NCI-H524 treated with DMSO at 0.1 percent for 48 hours (cell line): Measurements from ENCODE around the gene MUC5B.

Source experiments
- DNase-seq: peaks from one replicate; lab custom pipeline; 2025; lab: John Stamatoyannopoulos, UW

The MUC5B gene

GRCh38 chr11:1267441-1268100 lies 44.7 kb downstream of the MUC5B start:
- no peak for DNase-seq

GRCh38 chr11:1269957-1270356 lies 47.1 kb downstream of the MUC5B start:
- DNase-seq: no peak

- DNase-seq: no peak
Measured at GRCh38 chr11:1270476-1270875, 47.6 kb downstream of the MUC5B start.

- DNase-seq: no peak
Measured at GRCh38 chr11:1271002-1271401, 48.1 kb downstream of the MUC5B start.

GRCh38 chr11:1271406-1271805 lies 48.5 kb downstream of the MUC5B start:
- DNase-seq: no peak

- no peak for DNase-seq
Measured at GRCh38 chr11:1271927-1272326, 49.1 kb downstream of the MUC5B start.

- DNase-seq: no peak
Measured at GRCh38 chr11:1272531-1272930, 49.7 kb downstream of the MUC5B start.

- DNase-seq: no peak
Measured at GRCh38 chr11:1274501-1274900, 51.6 kb downstream of the MUC5B start.

GRCh38 chr11:1275021-1275420 lies 52.2 kb downstream of the MUC5B start:
- DNase-seq: no peak

- DNase-seq: no peak
Measured at GRCh38 chr11:1276041-1276790, 53.4 kb downstream of the MUC5B start.

- DNase-seq: no peak
Measured at GRCh38 chr11:1276866-1277615, 54.2 kb downstream of the MUC5B start.

GRCh38 chr11:1277936-1278512 lies 55.2 kb downstream of the MUC5B start:
- DNase-seq: no peak

DNA sequence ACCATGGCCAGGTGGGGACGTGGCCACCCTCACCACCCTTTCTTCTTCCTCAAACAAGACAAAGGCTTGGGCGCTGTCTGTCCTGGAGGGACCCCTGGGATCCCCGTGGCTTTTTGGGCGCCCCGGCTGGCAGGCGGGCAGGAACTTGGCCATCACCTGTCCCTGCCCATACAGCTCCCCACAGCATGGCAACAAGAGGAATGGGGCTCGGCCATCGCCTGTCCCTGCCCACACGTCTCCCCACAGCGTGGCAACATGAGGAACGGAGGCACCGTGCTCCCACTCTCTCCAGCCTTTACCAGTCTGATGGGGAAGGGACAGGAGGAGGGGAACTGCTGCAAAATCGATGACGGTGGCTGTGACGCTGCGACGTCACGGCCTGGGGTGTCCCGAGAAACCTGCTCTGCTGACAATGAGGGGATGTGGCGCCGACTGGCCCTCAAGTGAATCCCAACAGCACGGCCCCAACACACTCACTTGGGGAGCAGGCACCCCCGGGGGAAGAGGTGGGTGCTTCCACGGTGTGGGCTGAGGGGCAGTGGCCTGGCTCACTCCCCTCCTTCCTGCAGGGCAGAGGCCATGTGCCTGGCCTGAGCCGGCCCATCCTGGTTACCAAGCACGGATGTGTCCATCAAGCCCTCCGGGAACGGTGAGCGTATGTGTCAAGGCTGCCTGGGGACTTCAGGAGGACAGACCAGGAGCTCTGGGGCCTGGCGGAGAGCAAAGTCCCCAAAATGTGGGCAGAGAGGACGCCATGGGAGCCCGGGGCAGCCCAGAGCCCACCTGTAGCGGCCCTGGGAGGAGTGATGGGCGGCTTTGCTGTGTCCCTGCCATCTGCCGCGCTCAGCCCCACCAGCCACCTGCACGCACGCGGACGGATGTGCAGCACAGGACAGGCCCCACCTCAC lies 56.2 kb downstream of the MUC5B start:
- no peak for DNase-seq

DNA sequence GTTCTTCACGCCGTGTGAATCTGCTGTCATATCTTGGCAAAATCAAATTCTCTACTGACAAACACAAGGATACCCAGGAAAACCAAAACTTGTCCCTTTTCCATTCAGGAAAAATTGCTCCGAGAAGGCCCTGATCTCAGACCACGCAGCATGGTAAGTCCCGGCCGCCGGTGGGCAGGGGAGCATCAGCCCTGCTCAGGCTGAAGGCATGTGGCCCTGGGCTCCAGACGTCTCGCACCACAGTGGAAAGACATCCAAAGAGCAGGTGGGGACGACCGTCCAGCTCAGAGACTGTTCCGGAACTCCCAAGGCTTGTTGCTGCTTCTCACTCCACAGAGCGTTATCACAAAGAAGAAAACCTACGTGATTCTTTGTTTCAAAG lies 56.8 kb downstream of the MUC5B start:
- DNase-seq: no peak

- no peak for DNase-seq
Measured at GRCh38 chr11:1280116-1281035, 57.5 kb downstream of the MUC5B start.

DNA sequence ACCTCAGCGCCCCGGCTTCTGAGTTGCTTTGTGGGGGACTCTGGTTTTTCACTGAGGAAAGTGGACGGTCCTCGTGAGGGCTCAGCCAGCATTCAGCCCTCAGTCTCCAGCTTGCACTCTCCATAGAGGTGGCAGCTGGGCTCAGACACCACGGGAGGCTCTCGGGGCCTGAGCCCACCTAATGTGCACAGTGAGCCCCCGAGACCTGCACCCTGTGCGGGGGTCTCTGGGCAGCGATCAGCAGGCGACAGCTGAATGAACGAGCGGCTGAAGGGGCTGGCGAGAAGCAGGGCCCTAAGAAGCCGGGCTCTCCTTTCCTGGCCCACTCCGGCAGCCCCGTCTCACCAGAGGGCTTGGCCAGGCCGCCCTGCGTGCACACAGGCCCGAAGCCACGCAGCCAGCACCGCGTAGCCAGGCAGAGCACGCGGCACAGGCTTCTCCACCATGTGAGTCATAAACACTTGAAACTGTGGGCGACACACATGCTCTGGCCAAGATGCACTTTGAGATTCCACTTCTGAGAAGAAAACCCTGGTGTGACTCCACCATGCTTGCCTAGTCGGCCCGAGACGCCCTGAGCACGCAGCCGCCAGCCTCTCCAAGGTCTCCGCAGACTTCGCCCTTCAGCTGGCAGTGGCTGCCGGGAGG lies 58.6 kb downstream of the MUC5B start:
- DNase-seq: no peak

DNA sequence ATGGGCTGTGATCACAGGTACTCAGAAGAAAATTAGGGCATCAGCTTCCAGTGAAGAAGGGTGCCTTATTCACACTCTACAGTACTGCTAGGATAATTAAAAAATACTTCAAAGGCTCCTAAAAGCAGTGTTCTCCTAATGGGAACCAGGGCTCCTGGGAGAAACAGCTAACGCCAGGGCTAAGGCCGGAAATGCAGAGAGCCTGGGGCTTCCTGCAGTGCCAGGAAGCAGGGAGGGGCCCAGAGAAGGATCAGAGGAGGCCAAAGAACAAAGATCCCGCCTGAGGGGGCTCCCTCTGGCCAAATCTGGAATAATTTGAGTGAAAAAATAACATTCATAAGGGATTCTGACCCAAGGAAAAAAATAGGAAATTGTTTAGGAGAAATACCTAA lies 59.1 kb downstream of the MUC5B start:
- no peak for DNase-seq

- DNase-seq: no peak
Measured at GRCh38 chr11:1283091-1283511, 60.2 kb downstream of the MUC5B start.

DNA sequence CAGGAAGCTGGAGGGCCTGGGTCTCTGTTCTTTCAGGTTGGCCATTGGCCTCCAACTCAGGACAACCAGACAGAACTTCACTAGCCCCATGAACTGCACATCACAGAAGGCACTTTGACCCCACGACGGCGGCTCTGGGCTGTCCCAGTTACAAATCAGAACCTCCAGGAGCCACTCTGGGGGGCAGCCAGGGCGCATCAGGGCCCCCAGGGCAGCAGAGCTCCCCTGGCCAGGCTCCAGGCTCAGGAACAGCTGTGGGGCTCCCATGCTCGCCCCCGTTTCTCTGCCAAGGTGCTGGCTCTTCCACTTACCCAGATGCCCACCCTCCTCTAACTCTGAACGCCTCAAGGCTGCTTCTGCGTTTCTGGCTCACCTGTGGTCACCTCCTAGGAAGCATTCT lies 61.0 kb downstream of the MUC5B start:
- DNase-seq: no peak

- DNase-seq: no peak
Measured at GRCh38 chr11:1285316-1285744, 62.5 kb downstream of the MUC5B start.
